ENCODE data around the gene COX6B2.

The COX6B2 gene

GRCh38 chr19:55362174-55362989 lies 7.9 kb upstream of the COX6B2 start:
- DNase-seq (ENCODE audit: low spot score) = no peak

GRCh38 chr19:55360902-55361301 lies 6.4 kb upstream of the COX6B2 start:
- no peak for DNase-seq (ENCODE audit: low spot score)

GRCh38 chr19:55358943-55359908 lies 4.7 kb upstream of the COX6B2 start:
- DNase-seq (ENCODE audit: low spot score) = no peak

GRCh38 chr19:55358493-55358892 lies 4.0 kb upstream of the COX6B2 start:
- DNase-seq (ENCODE audit: low spot score) = no peak

GRCh38 chr19:55355213-55355821 lies 798 bp upstream of the COX6B2 start:
- DNase-seq (ENCODE audit: low spot score) = no peak

- peak; percentile 52 for DNase-seq (ENCODE audit: low spot score)
Observed at GRCh38 chr19:55353803-55354697, 469 bp downstream of the COX6B2 start.

- no peak for DNase-seq (ENCODE audit: low spot score)
Observed at GRCh38 chr19:55353356-55353802, 1.1 kb downstream of the COX6B2 start.

- no peak for DNase-seq (ENCODE audit: low spot score)
Observed at GRCh38 chr19:55352549-55353145, 1.9 kb downstream of the COX6B2 start.

GRCh38 chr19:55352040-55352439 lies 2.5 kb downstream of the COX6B2 start:
- no peak for DNase-seq (ENCODE audit: low spot score)

GRCh38 chr19:55350620-55351315 lies 3.8 kb downstream of the COX6B2 start:
- no peak for DNase-seq (ENCODE audit: low spot score)

- no peak for DNase-seq (ENCODE audit: low spot score)
Observed at GRCh38 chr19:55348317-55349034, 6.0 kb downstream of the COX6B2 start.

- no peak for DNase-seq (ENCODE audit: low spot score)
Observed at GRCh38 chr19:55347442-55348009, 7.0 kb downstream of the COX6B2 start.

GRCh38 chr19:55346725-55347441 lies 7.6 kb downstream of the COX6B2 start:
- DNase-seq (ENCODE audit: low spot score) = no peak

GRCh38 chr19:55345818-55346724 lies 8.4 kb downstream of the COX6B2 start:
- DNase-seq (ENCODE audit: low spot score) = peak; percentile 70

GRCh38 chr19:55345101-55345817 lies 9.3 kb downstream of the COX6B2 start:
- no peak for DNase-seq (ENCODE audit: low spot score)

GRCh38 chr19:55344444-55344843 lies 10.1 kb downstream of the COX6B2 start:
- DNase-seq (ENCODE audit: low spot score) = peak; percentile 26
